ENCODE data around the gene GPR35.

GPR35 gene, protein sequence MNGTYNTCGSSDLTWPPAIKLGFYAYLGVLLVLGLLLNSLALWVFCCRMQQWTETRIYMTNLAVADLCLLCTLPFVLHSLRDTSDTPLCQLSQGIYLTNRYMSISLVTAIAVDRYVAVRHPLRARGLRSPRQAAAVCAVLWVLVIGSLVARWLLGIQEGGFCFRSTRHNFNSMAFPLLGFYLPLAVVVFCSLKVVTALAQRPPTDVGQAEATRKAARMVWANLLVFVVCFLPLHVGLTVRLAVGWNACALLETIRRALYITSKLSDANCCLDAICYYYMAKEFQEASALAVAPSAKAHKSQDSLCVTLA

DNA sequence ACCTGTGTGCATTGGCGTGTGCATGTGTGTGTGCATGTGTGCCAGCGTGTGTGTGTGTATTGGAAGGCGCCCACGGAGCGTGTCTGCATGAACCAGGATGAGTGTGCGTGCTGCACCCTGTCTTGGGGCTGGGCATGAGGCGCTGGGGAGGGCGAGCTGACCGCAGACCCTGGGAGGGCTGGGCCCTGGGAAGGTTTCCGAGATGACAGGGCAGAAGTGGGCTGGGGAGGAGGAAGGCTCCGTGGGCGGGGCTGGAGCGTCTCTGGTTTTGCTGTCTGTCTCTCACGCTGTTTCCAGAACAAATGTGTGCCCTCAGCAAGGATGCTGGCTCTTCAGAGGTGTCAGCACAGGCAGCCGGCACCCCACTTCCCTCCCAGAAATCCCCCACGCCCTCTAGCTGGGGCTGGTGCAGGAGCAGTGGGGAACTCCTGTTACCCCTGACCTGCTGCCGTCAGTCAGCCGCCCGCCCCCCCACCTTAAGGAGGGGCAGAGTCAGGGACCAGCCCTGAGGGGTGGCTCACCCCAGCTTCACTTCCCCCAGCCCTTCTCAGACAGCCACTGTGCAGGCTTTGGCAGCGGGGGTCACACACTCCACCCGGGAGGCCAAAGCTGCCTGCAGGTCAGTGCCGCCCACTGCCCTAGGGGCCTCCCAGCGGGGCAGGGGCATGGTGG lies at the start of gene GPR35:
GPR35 (plus strand) TSS at position 531 of the 672 bp plus-strand sequence. CDS start 4,473 bp downstream, outside the sequence.
- peak; percentile 74 for DNase-seq

DNA sequence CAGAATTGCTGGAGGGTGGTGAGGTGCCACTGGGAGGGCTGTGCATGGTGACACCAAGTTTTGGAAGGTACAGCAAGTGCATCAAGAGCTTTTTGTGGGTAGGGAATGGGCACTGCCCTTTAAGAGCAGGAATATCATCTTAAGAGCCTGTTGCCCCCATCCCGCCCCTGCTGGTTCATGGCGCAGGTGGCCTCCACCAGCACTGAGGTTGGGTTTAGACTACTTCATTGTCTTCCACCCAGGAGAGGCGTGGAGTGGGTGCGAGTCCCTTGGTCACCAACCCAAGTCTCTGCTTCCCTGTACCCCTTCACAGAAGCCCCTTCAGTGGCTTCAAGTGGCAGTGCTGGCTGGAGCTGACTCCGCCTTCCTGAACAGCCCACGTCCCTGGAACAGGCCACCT lies 49.2 kb upstream of the GPR35 start:
- DNase-seq: no peak

DNA sequence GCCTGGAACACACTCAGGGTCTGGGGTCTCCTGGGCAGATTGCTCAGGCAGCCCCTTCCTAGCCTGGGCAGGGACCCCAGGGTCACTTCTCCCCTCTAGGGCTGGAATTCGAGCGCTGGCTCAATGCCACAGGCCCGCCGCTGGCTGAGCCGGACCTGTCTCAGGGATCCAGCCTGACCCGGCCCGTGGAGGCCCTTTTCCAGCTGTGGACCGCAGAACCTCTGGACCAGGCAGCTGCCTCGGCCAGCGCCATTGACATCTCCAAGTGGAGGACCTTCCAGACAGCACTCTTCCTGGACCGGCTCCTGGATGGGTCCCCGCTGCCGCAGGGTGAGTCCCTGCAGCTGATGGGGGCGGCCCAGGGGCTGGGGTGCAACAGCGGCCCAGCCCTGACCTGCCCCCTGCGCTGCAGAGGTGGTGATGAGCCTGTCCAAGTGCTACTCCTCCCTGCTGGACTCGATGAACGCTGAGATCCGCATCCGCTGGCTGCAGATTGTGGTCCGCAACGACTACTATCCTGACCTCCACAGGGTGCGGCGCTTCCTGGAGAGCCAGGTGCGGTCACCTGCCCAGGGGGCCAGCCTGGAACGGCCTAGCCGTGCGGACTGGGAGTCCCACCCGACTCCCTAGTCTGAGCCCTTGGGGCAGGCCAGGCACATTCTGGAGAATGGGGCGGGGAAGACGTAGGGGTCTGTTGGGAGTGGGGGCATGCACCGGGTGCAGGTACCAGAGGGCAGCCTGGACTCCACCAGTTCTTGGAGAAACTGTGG lies 48.7 kb upstream of the GPR35 start:
- DNase-seq: no peak

DNA sequence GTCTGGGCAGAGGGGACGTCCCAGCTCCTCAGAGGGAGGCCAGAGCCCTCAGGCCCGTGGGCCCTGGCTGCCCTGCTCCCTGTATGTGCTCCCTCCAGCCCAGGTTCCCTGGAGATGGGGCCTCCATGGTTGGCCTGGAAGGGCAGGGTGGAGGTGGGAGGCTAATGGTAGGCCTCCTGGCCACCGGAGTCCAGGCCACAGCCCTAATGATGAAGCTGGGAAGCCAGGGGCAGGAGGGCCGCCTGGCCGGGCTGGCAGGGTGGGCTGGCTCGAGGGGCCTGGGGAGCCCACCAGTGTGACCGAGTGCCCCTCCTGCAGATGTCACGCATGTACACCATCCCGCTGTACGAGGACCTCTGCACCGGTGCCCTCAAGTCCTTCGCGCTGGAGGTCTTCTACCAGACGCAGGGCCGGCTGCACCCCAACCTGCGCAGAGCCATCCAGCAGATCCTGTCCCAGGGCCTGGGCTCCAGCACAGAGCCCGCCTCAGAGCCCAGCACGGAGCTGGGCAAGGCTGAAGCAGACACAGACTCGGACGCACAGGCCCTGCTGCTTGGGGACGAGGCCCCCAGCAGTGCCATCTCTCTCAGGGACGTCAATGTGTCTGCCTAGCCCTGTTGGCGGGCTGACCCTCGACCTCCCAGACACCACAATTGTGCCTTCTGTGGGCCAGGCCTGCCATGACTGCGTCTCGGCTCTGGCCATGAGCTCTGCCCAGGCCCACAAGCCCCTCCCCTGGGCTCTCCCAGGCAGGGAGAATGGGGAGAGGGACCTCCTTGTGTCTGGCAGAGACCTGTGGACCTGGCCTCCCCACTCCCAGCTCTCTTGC lies 47.8 kb upstream of the GPR35 start:
- no peak for DNase-seq

DNA sequence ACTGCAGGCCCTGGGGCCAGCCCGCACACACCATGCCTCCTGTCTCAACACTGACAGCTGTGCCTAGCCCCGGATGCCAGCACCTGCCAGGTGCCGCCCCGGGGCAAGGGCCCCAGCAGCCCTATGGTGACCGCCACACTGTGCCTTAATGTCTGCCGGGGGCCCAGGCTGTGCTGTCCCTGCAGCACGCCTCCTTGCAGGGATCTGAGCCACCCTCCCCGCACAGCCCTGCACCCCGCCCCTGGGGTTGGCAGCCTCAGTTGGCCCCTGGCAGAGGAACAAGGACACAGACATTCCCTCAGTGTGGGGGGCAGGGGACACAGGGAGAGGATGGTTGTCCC lies 47.2 kb upstream of the GPR35 start:
- DNase-seq: no peak

DNA sequence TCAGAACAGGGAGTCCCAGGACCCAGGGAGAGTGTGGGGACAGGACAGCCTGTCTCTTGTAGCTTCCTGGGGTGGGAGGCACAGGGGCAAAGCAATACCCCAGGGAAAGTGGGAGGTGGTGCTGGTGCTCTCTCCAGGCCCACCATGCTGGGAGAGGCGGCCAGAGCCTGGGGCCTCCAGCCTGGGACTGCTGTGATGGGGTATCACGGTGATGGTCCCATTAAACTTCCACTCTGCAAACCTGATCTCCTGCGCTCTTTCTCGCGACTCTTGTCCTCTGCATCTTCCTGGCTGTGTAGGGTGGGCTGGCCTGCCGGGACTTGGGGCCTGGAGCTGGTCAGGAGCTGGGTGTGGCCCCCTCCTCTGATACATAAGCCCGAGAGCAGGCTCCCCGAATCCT lies 46.8 kb upstream of the GPR35 start:
- DNase-seq: no peak

DNA sequence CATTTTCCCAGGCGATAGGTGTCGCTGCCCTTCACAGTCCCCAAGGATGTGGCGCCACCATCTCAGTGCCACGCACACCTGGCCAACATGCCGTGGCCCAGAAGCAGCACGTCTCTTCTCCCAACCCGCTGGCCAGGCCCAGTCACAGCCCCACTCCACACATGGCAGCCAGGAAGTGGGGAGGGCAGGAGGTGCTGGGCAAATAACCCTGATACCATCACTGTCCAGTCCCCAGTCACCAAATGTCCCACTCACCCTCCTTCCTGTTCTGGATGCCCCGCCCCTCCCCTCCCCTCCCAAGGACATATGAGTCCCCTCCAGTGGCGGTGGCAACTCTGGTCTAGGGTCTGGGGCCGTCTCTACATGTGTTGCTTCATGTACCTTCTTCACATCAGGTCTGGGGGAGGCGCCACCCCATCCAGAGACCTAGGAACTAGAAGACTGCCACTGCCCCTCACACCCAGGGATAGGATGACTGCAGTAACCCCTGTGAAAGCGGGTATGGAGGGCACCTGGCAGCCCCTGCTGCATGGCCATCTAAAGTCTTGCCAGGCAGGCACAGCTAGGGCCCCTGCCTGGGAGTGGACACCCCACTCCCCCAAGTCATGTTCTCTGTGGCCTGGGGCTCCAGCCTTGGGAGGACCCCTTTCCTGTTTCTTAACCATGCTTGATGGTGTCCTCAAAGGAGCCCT lies 46.1 kb upstream of the GPR35 start:
- no peak for DNase-seq

DNA sequence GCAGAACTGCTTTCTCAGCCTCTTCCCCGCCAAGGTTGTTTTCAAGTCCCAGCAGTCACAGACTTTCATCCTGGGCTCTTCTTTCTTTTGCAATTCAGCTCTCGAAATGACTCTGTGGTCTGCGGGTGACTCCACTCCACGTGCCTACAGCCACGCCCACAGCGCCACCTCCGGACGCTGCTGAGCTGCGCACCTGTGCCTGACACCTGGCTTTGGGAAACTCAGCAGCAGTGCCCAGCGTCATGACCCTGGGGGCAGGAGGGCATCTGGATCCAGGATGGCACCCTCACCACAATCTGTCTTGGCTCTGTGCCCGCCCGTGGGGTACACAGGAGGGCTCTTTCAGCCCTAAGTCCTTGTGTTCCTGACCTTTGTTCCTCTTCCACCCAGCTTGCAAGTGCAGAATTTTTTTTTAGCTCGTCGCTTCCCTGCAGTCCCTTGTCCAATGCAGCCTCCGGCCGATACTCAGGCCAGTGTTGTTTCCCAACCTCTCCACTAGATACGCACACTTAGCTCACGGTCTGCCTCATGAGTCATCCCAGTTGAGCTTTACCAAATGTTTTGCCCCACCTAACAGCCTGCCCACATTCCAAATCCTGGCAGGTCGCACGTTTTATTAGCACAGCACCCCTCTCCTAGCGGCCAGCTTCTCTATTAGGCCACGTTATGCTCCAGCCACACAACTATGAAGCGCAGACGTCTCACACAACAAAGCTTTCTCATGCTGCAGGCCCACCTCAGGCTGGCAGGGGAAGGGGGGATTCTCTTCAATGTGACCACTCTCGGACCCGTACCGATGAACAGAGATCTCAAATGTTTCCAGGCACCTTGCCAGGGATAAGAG lies 45.3 kb upstream of the GPR35 start:
- peak; percentile 79 for DNase-seq

DNA sequence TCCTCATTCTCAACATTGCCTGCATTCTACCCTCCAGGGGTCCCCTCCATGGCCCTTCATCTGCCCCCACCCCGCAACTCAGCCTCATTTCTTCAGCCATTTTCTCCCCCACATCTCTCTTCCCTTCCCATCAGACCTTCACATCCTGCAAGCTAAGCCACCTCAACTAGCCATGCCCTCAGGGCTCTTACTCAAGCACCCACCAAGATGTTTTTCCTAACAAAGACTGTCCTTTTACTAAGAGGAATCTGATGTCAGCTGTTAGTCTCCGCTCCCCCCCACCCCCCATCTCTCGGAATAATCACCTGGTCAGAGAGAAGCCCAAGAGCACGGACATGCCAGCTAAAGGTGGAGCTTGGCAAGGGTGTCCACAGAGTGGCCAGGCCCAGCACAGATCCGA lies 43.5 kb upstream of the GPR35 start:
- DNase-seq: no peak

DNA sequence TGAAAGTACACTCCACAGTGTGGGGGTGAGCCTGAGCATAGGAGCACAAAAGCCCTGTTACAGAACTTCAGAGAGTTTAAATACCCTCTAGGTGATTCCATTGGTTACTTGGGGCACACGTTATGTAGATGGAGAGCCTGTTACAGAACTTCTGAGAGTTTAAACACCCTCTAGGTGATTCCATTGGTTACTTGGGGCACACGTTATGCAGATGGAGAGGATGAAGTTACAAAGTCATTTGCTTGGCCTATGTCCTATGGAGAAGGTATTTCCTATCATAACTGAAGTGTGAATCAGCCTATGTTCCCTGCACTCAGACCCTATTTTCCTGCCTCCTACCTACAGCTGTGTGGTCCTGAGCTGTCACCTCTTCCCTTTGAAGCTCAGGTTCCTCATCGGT lies 42.5 kb upstream of the GPR35 start:
- no peak for DNase-seq

DNA sequence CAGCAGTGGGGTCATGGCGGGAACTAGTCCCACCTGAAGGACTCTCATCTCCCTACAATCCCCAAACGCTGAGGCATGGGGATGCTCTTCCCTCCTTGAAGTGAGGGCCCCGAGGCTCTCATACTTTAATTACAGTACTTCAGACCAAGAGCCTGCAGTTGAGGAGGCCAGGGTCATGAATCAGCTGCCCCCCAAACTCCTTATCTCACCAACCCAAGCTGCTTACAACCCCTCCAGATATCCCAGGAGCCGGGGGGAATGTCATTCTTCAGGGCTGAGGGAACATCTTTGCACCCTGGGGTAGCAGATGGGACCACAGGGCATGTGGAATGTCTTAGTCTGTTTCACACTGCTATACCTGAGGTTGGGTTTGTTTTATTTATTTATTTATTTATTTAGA lies 41.5 kb upstream of the GPR35 start:
- no peak for DNase-seq

DNA sequence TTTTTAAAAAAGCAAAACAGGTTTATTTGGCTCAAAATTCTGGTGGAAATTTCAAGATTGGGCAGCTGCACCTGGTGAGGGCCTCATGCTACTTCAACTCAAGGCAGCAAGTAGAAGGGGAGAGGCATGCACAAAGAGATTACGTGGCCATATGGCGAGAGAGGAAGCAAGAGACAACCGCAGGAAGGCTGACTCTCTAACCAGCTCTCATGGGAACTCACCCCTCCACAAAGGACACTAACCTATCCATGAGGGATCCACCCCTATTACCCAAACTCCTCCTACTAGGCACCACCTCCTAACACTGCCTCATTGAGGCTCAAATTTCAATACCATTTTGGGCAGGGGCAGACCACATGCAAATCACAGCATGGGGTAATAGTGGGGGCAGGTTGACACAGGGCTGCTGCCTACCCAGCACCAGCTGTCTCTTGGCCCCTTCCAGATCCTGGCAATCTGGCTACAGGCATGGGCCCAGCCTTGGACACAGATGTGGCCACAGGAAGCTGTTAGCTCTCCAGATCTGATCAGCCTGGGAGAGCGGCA lies 40.7 kb upstream of the GPR35 start:
- DNase-seq: no peak

DNA sequence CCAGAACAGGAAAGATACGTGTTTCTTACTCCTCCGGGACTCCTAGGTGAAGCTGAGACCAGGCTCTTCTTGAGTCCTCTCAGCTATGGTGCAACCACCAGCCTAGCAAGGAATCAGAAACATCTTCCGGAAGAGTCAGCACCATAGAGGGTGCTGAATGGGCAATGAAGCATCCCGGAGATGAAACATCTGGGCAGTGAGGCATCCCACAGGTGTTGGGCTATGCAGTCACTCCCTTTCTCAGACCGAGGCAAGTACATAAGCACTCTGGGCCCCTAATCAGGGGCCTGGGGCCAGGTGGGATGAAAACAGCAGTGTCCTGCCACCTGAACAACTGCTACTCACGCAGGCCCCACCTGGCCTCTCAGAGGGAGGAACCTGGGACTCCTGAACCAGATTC lies 40.2 kb upstream of the GPR35 start:
- no peak for DNase-seq

DNA sequence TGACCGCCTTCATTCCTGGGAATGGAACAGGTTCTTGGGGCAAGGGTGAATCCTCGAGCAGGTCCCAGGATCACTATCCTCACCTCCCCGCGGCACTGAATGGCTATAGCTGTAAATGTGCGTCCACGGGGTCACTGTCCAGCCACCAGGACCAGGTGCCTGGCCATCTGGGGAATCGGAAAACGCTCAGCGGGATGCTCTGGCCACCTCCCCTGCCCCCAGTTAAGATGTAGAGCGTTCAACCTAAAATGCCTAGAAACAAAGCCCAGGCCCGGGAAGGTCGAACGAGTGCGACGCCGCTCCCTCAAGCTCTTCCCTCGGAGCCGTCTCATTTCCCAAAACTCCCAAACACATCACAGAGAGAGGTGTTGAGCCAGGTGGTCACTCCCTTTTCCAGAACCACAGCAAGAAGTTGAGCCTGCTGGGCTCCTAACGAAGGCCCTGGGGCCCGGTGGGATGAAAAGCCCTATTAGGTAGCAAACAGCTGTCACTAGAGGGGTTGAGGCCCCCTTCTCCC lies 39.5 kb upstream of the GPR35 start:
- DNase-seq: no peak

DNA sequence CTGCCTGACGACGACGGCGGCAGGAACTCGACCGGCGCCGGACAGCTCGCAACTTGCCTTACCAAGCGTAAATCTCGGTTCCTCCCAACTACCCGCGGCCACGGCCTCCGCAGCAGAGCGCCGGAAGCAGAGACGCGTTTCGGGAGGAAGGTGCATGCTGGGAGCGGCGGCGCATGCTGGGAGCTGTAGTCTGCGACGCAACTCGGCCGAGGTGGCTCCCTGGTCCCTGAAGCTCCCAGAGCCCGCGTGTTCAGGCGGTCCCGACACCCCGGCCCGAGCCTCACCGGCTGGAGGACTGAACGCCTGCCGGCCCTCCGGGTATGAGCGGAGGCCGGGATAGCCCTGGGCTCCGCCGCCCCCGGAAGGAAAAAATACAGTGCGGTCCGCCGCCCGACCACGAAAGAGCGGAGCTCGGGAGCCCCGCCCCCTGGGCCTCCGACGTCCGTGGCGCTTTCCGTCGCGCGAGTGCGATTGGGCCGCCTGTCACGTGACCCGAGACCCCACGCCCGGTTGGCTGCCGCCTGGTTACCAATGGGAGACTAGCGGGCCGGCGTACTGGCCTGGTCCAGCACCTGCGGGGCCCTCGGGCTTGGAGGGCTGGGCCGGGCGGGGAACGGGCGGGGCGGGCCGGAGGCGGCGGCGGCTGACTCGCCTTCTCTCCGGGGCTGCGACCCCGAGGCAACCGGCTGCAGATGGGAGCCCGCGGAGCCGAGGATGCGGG lies 38.9 kb upstream of the GPR35 start, which contains the start of gene CAPN10:
CAPN10 (plus strand) TSS at position 537 of the 721 bp plus-strand sequence; CDS start at position 715, 178 bp downstream.
- DNase-seq: peak; percentile 98

DNA sequence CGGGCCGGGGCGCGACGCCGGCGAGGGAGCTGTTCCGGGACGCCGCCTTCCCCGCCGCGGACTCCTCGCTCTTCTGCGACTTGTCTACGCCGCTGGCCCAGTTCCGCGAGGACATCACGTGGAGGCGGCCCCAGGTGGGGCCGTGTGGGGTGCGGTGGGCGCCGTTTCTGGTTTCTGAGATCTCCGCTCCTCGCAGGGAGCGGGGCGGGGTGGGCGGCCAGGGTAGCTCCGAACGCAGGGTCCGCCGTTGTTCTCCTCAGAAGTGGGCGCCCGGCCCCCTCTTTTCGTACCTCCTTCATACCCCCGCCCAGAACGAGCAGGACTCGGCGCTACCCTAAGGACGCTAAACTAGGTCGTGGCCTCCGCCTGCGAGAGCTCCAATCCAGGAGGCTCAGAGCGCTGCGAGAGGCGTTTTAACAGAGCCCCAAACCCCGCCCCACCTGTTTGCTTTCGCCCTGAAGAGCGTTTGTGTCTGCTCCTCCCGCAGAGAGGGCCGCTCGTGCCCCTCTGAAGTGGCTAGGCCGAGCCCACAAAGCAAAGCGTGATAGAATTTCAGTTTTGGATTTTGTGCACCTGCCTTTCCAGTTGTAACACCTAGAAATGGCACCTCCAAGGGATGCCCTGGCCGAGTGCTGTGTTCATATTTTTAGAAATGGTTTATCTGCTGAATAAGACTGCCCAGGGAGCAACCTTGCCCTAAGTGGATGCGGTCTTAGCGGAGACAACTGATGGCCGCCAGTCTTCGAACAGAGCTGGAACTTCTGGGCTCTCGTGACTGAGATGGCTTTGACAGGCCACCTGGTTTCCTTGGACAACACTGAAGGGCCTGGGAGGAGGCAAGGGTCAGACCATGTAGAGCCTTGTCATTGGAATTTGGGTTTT lies 38.1 kb upstream of the GPR35 start:
- DNase-seq: peak; percentile 64

DNA sequence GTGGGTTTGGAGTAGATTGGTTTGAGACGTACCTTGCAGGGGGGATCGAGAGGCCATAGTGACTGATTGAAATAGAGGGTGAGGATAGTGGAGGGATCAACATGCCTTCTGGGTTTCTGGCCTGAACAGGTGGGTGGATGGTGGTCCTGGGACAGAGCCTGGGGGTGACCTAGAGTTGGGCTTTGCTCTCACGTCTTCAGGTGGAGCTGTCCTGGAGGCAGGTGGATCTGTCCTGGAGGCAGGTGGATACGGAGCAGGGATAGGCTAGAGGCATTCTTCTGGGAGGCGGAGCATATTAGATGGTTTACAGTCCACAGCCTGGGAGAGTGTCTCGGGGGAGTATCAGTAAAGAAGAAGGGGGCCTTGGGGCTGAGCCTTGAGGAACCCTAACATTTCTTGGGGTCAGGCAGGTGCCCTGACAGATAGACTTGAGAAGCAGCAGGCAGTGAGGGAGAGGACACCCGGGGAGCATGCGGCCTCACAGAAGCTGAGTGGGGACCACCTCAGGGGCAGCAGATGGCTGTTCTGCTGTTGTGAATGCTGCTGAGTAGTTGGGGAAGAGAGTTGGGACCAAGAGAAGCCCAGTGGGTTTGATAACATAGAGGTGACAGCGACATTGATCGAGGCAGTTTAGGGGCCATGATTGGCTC lies 37.1 kb upstream of the GPR35 start:
- DNase-seq: no peak

DNA sequence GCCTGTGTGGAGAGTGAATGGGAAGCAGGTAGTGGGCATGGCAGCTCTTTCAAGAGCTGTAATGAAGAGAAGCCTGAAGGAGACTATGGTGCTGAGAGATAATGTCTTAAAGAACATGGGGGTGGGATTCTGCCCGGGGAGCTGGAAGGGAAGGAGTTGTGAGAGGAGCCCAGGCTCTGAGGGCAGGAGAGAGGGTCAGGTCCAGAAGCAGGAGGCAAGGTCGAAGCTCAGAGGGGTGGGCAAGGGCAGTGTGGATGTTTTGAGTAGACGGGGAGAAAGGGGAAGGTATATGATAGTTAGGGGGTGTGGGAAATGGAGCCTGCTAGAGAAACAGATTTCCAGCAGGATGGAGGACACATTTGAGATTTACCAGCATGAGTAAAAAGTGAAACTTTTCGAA lies 36.6 kb upstream of the GPR35 start:
- DNase-seq: no peak

DNA sequence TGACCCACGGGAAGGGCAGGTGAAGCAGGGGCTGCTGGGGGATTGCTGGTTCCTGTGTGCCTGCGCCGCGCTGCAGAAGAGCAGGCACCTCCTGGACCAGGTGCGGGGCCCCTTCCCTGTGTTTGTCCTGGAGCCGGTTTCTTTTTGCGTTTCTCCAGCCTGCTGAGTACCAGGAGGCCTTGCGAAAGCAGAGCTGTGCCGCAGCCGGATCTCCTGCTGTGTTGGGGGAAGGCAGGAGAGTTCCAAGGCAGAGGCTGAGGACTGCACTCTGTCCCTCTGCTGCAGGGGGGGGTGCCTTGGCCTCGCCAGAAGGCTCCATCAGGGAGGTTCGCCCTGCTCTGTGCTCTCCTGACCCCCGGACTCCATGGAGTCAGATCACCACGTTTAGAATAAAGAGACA lies 35.9 kb upstream of the GPR35 start:
- no peak for DNase-seq

Data from stimulated activated CD4-positive, alpha-beta T cell treated with anti-CD3 and anti-CD28 coated beads, Interleukin-4, amount 100 ng/mL, for 24 hours (primary cell).